ENCODE results near the gene ROR2. TPM values are rescaled to one million over a fixed set of nuclear protein-coding genes. Genes with fewer than 3 reads are reported as not detected.
A peak's percentile ranks its signal among the peaks of the same experiment; 100 is the strongest.

Gene ROR2
- total RNA-seq, 1 donor from 2014 or later, result 14.9 TPM

GRCh38 chr9:91825866-91826265 lies 124.2 kb downstream of the ROR2 start:
- no peaks in the 10 kb centered on the region for H3K27me3 Mint-ChIP-seq (ENCODE audit: low read depth)
- no peaks in the 10 kb centered on the region for H3K4me1 Mint-ChIP-seq
- H3K27ac Mint-ChIP-seq (ENCODE audit: unreplicated experiment), result no peak overlapping the region
- H3K36me3 Mint-ChIP-seq (ENCODE audit: low read depth), result peaks cover 4% of the 10 kb centered on the region
- no peak for TF ChIP-seq CTCF (conservative IDR thresholded peaks at IDR 0.05)
- DNase-seq (ENCODE audit: low read depth, low spot score), result no peak
- no peak overlapping the region for H3K4me3 Mint-ChIP-seq
- H3K9me3 Mint-ChIP-seq, result peaks cover 3% of the 10 kb centered on the region

GRCh38 chr9:91825422-91825821 lies 124.6 kb downstream of the ROR2 start:
- H3K4me1 Mint-ChIP-seq, result no peaks in the 10 kb centered on the region
- TF ChIP-seq CTCF (conservative IDR thresholded peaks at IDR 0.05), result no peak
- DNase-seq (ENCODE audit: low read depth, low spot score), result no peak
- H3K9me3 Mint-ChIP-seq, result peaks cover 3% of the 10 kb centered on the region
- peaks cover 4% of the 10 kb centered on the region for H3K36me3 Mint-ChIP-seq (ENCODE audit: low read depth)
- H3K27ac Mint-ChIP-seq (ENCODE audit: unreplicated experiment), result peak overlapping the region; percentile 39
- H3K27me3 Mint-ChIP-seq (ENCODE audit: low read depth), result no peaks in the 10 kb centered on the region
- H3K4me3 Mint-ChIP-seq, result no peak overlapping the region

- no peak for DNase-seq (ENCODE audit: low read depth, low spot score)
- no peak for TF ChIP-seq CTCF (conservative IDR thresholded peaks at IDR 0.05)
- H3K4me3 Mint-ChIP-seq, result no peak overlapping the region
Observed at GRCh38 chr9:91824601-91825305, 125.3 kb downstream of the ROR2 start.

GRCh38 chr9:91824151-91824550 lies 125.9 kb downstream of the ROR2 start:
- Mint-ChIP-seq H3K27me3 (ENCODE audit: low read depth) (no peaks in the 10 kb centered on the region), H3K27ac (ENCODE audit: unreplicated experiment) (peak overlapping the region; percentile 79), H3K9me3 (peaks cover 3% of the 10 kb centered on the region), H3K4me1 (no peaks in the 10 kb centered on the region), H3K36me3 (ENCODE audit: low read depth) (peaks cover 4% of the 10 kb centered on the region), H3K4me3 (no peak overlapping the region)
- no peak for DNase-seq (ENCODE audit: low read depth, low spot score)
- TF ChIP-seq CTCF (conservative IDR thresholded peaks at IDR 0.05), result no peak

More at GRCh38 chr9:91824601-91825305, 125.3 kb downstream of the ROR2 start:
- H3K36me3 Mint-ChIP-seq (ENCODE audit: low read depth), result peaks cover 4% of the 10 kb centered on the region
- H3K9me3 Mint-ChIP-seq, result peaks cover 3% of the 10 kb centered on the region
- H3K27ac Mint-ChIP-seq (ENCODE audit: unreplicated experiment), result no peak overlapping the region
- H3K4me1 Mint-ChIP-seq, result no peaks in the 10 kb centered on the region
- no peaks in the 10 kb centered on the region for H3K27me3 Mint-ChIP-seq (ENCODE audit: low read depth)

- TF ChIP-seq CTCF (conservative IDR thresholded peaks at IDR 0.05), result no peak
- Mint-ChIP-seq H3K9me3 (peaks cover 3% of the 10 kb centered on the region), H3K27me3 (ENCODE audit: low read depth) (no peaks in the 10 kb centered on the region), H3K36me3 (ENCODE audit: low read depth) (peaks cover 4% of the 10 kb centered on the region), H3K27ac (ENCODE audit: unreplicated experiment) (peak overlapping the region; percentile 36), H3K4me3 (no peak overlapping the region), H3K4me1 (peaks cover 14% of the 10 kb centered on the region)
- DNase-seq (ENCODE audit: low read depth, low spot score), result no peak
Observed at GRCh38 chr9:91820949-91821880, 128.8 kb downstream of the ROR2 start.

All from neural crest cell (in vitro differentiated cells).